HEK293 (cell line): ENCODE measurements around the gene HHAT.

Source experiments
- GLI2 ChIP-seq: fragments of 450-650 bp; formaldehyde crosslinking; IDR thresholded peaks from 2 replicates; pipeline ENCODE4; 2017; ENCODE audit warnings: missing biosample characterization, missing genetic modification characterization, low read depth, borderline replicate concordance
- OSR2 ChIP-seq: fragments of 450-650 bp; formaldehyde crosslinking; IDR thresholded peaks from 2 replicates; pipeline ENCODE4 v1.5.1; 2016; ENCODE audit warnings: missing biosample characterization, missing genetic modification characterization
- OVOL3 ChIP-seq: fragments of 450-650 bp; formaldehyde crosslinking; IDR thresholded peaks from 2 replicates; pipeline ENCODE4 v1.5.1; 2016; ENCODE audit warnings: missing biosample characterization, missing genetic modification characterization
- RBAK ChIP-seq: fragments of 450-650 bp; formaldehyde crosslinking; IDR thresholded peaks from 2 replicates; pipeline ENCODE4 v1.5.1; 2016; ENCODE audit warnings: missing biosample characterization, missing genetic modification characterization
- SP3 ChIP-seq: fragments of 450-650 bp; formaldehyde crosslinking; IDR thresholded peaks from 2 replicates; pipeline ENCODE4 v1.5.1; 2016; ENCODE audit warnings: missing biosample characterization, missing genetic modification characterization
- SP7 ChIP-seq: fragments of 450-650 bp; formaldehyde crosslinking; IDR thresholded peaks from 2 replicates; pipeline ENCODE4 v1.5.1; 2016; ENCODE audit warnings: missing biosample characterization, missing genetic modification characterization
- ZBTB1 ChIP-seq: fragments of 450-650 bp; formaldehyde crosslinking; IDR thresholded peaks from 2 replicates; pipeline ENCODE4 v1.5.1; 2016; ENCODE audit warnings: missing biosample characterization, missing genetic modification characterization
- ZBTB17 ChIP-seq: fragments of 450-650 bp; formaldehyde crosslinking; IDR thresholded peaks from 2 replicates; pipeline ENCODE4 v1.5.1; 2016; ENCODE audit warnings: missing biosample characterization, missing genetic modification characterization
- ZFP69B ChIP-seq: fragments of 450-650 bp; formaldehyde crosslinking; IDR thresholded peaks from 2 replicates; pipeline ENCODE4 v1.5.1; 2016; ENCODE audit warnings: missing biosample characterization, missing genetic modification characterization
- ZNF23 ChIP-seq: fragments of 450-650 bp; formaldehyde crosslinking; IDR thresholded peaks from 2 replicates; pipeline ENCODE4 v1.5.1; 2016; ENCODE audit warnings: missing biosample characterization, missing genetic modification characterization, borderline replicate concordance
- ZNF324 ChIP-seq: fragments of 450-650 bp; formaldehyde crosslinking; IDR thresholded peaks from 2 replicates; pipeline ENCODE4 v1.5.1; 2016; ENCODE audit warnings: missing biosample characterization, missing genetic modification characterization
- ZNF366 ChIP-seq: fragments of 450-650 bp; formaldehyde crosslinking; conservative IDR thresholded peaks from 2 replicates; pipeline ENCODE4 v1.5.1; 2016; ENCODE audit warnings: missing biosample characterization, missing genetic modification characterization
- ZNF391 ChIP-seq: fragments of 450-650 bp; formaldehyde crosslinking; IDR thresholded peaks from 2 replicates; pipeline ENCODE4 v1.5.1; 2016; ENCODE audit warnings: low read depth, missing biosample characterization, missing genetic modification characterization, borderline replicate concordance
- ZNF48 ChIP-seq: fragments of 450-650 bp; formaldehyde crosslinking; IDR thresholded peaks from 2 replicates; pipeline ENCODE4 v1.5.1; 2016; ENCODE audit warnings: missing biosample characterization, missing genetic modification characterization
- ZNF558 ChIP-seq: fragments of 450-650 bp; formaldehyde crosslinking; IDR thresholded peaks from 2 replicates; pipeline ENCODE4 v1.5.1; 2016; ENCODE audit warnings: missing biosample characterization, missing genetic modification characterization
- ZNF664 ChIP-seq: fragments of 450-650 bp; formaldehyde crosslinking; IDR thresholded peaks from 2 replicates; pipeline ENCODE4 v1.5.1; 2016; ENCODE audit warnings: missing biosample characterization, missing genetic modification characterization
- ZNF843 ChIP-seq: fragments of 450-650 bp; formaldehyde crosslinking; IDR thresholded peaks from 2 replicates; pipeline ENCODE4 v1.5.1; 2016; ENCODE audit warnings: missing biosample characterization, missing genetic modification characterization
- TF ChIP-seq, protein P1 (sequence below): fragments of 450-650 bp; formaldehyde crosslinking; IDR thresholded peaks from 2 replicates; pipeline ENCODE4 v1.5.1; 2016; ENCODE audit warnings: missing biosample characterization, missing genetic modification characterization
- TF ChIP-seq, protein P2 (sequence below): fragments of 450-650 bp; formaldehyde crosslinking; IDR thresholded peaks from 2 replicates; pipeline ENCODE4 v1.5.1; 2016; ENCODE audit warnings: missing biosample characterization, missing genetic modification characterization
- TF ChIP-seq, protein P3 (sequence below): fragments of 450-650 bp; formaldehyde crosslinking; IDR thresholded peaks from 2 replicates; pipeline ENCODE4 v1.5.1; 2016; ENCODE audit warnings: missing biosample characterization, missing genetic modification characterization
- TF ChIP-seq, protein P4 (sequence below): fragments of 450-650 bp; formaldehyde crosslinking; IDR thresholded peaks from 2 replicates; pipeline ENCODE4 v1.5.1; 2016; ENCODE audit warnings: missing biosample characterization, missing genetic modification characterization
- TF ChIP-seq, protein P5 (sequence below): fragments of 450-650 bp; formaldehyde crosslinking; IDR thresholded peaks from 2 replicates; pipeline ENCODE4 v1.5.1; 2016; ENCODE audit warnings: missing biosample characterization, missing genetic modification characterization, borderline replicate concordance
- TF ChIP-seq, protein P6 (sequence below): fragments of 450-650 bp; formaldehyde crosslinking; IDR thresholded peaks from 2 replicates; pipeline ENCODE4 v1.5.1; 2016; ENCODE audit warnings: missing biosample characterization, missing genetic modification characterization
- TF ChIP-seq, protein P7 (sequence below): fragments of 450-650 bp; formaldehyde crosslinking; IDR thresholded peaks from 2 replicates; pipeline ENCODE4 v1.5.1; 2017; ENCODE audit warnings: missing biosample characterization, missing genetic modification characterization

Gene HHAT

DNA sequence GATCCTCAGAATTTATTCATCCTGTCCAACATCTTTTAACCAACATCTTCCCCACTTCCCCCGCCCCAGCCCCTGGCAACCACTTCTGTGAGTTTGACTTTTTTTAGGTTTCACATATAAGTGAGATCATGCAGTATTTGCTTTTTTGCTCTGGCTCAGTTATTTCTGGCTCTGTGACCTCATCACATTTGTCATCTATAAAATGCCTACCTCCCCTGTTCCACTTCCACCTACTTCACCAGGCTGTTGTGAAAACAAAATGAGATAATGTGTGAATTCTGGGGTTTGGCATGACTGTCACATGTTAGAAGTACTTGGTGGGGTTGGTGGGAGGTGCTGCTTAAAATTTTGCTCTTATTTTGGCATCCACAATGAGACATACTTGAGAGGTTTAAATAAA, 18.4 kb downstream of the HHAT start (continued):
- TF ChIP-seq, protein P1, sequence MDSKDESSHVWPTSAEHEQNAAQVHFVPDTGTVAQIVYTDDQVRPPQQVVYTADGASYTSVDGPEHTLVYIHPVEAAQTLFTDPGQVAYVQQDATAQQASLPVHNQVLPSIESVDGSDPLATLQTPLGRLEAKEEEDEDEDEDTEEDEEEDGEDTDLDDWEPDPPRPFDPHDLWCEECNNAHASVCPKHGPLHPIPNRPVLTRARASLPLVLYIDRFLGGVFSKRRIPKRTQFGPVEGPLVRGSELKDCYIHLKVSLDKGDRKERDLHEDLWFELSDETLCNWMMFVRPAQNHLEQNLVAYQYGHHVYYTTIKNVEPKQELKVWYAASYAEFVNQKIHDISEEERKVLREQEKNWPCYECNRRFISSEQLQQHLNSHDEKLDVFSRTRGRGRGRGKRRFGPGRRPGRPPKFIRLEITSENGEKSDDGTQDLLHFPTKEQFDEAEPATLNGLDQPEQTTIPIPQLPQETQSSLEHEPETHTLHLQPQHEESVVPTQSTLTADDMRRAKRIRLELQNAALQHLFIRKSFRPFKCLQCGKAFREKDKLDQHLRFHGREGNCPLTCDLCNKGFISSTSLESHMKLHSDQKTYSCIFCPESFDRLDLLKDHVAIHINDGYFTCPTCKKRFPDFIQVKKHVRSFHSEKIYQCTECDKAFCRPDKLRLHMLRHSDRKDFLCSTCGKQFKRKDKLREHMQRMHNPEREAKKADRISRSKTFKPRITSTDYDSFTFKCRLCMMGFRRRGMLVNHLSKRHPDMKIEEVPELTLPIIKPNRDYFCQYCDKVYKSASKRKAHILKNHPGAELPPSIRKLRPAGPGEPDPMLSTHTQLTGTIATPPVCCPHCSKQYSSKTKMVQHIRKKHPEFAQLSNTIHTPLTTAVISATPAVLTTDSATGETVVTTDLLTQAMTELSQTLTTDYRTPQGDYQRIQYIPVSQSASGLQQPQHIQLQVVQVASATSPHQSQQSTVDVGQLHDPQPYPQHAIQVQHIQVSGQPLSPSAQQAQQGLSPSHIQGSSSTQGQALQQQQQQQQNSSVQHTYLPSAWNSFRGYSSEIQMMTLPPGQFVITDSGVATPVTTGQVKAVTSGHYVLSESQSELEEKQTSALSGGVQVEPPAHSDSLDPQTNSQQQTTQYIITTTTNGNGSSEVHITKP (tag by site-specific recombination), result peak; percentile 45; the same call in 1 of the 2 replicates
- peak; percentile 58; the same call in 1 of the 2 replicates for TF ChIP-seq OSR2 (tag by site-specific recombination)
- TF ChIP-seq, protein P2, sequence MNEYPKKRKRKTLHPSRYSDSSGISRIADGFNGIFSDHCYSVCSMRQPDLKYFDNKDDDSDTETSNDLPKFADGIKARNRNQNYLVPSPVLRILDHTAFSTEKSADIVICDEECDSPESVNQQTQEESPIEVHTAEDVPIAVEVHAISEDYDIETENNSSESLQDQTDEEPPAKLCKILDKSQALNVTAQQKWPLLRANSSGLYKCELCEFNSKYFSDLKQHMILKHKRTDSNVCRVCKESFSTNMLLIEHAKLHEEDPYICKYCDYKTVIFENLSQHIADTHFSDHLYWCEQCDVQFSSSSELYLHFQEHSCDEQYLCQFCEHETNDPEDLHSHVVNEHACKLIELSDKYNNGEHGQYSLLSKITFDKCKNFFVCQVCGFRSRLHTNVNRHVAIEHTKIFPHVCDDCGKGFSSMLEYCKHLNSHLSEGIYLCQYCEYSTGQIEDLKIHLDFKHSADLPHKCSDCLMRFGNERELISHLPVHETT, result peak; percentile 88; the same call in 1 of the 2 replicates
- peak; percentile 97 for TF ChIP-seq ZNF366 (tag by site-specific recombination)
- TF ChIP-seq SP7, result peak; percentile 82
- 0 out of 2 replicates have a peak, but pooled peaks have one; percentile 75 for TF ChIP-seq ZNF391 (tag by site-specific recombination)
- TF ChIP-seq, protein P3, sequence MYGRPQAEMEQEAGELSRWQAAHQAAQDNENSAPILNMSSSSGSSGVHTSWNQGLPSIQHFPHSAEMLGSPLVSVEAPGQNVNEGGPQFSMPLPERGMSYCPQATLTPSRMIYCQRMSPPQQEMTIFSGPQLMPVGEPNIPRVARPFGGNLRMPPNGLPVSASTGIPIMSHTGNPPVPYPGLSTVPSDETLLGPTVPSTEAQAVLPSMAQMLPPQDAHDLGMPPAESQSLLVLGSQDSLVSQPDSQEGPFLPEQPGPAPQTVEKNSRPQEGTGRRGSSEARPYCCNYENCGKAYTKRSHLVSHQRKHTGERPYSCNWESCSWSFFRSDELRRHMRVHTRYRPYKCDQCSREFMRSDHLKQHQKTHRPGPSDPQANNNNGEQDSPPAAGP (tag by site-specific recombination), result peak; percentile 43; the same call in 1 of the 2 replicates
- TF ChIP-seq ZNF23 (tag by site-specific recombination), result no peak
- TF ChIP-seq ZFP69B, result 0 out of 2 replicates have a peak, but pooled peaks have one; percentile 52
- TF ChIP-seq ZBTB17 (tag by site-specific recombination), result peak; percentile 63
- TF ChIP-seq GLI2, result no peak
- TF ChIP-seq ZBTB1, result no peak
- TF ChIP-seq ZNF558, result peak; percentile 77
- TF ChIP-seq, protein P4, sequence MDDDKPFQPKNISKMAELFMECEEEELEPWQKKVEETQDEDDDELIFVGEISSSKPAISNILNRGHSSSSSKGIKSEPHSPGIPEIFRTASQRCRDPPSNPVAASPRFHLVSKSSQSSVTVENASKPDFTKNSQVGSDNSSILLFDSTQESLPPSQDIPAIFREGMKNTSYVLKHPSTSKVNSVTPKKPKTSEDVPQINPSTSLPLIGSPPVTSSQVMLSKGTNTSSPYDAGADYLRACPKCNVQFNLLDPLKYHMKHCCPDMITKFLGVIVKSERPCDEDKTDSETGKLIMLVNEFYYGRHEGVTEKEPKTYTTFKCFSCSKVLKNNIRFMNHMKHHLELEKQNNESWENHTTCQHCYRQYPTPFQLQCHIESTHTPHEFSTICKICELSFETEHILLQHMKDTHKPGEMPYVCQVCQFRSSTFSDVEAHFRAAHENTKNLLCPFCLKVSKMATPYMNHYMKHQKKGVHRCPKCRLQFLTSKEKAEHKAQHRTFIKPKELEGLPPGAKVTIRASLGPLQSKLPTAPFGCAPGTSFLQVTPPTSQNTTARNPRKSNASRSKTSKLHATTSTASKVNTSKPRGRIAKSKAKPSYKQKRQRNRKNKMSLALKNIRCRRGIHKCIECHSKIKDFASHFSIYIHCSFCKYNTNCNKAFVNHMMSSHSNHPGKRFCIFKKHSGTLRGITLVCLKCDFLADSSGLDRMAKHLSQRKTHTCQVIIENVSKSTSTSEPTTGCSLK (tag by site-specific recombination), result no peak
- no peak for TF ChIP-seq RBAK (tag by site-specific recombination)
- TF ChIP-seq, protein P5, sequence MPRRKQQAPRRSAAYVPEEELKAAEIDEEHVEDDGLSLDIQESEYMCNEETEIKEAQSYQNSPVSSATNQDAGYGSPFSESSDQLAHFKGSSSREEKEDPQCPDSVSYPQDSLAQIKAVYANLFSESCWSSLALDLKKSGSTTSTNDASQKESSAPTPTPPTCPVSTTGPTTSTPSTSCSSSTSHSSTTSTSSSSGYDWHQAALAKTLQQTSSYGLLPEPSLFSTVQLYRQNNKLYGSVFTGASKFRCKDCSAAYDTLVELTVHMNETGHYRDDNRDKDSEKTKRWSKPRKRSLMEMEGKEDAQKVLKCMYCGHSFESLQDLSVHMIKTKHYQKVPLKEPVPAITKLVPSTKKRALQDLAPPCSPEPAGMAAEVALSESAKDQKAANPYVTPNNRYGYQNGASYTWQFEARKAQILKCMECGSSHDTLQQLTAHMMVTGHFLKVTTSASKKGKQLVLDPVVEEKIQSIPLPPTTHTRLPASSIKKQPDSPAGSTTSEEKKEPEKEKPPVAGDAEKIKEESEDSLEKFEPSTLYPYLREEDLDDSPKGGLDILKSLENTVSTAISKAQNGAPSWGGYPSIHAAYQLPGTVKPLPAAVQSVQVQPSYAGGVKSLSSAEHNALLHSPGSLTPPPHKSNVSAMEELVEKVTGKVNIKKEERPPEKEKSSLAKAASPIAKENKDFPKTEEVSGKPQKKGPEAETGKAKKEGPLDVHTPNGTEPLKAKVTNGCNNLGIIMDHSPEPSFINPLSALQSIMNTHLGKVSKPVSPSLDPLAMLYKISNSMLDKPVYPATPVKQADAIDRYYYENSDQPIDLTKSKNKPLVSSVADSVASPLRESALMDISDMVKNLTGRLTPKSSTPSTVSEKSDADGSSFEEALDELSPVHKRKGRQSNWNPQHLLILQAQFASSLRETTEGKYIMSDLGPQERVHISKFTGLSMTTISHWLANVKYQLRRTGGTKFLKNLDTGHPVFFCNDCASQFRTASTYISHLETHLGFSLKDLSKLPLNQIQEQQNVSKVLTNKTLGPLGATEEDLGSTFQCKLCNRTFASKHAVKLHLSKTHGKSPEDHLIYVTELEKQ (tag by site-specific recombination), result peak; percentile 56; the same call in 1 of the 2 replicates
- peak; percentile 85; the same call in 1 of the 2 replicates for TF ChIP-seq ZNF324 (tag by site-specific recombination)
- TF ChIP-seq, protein P6, sequence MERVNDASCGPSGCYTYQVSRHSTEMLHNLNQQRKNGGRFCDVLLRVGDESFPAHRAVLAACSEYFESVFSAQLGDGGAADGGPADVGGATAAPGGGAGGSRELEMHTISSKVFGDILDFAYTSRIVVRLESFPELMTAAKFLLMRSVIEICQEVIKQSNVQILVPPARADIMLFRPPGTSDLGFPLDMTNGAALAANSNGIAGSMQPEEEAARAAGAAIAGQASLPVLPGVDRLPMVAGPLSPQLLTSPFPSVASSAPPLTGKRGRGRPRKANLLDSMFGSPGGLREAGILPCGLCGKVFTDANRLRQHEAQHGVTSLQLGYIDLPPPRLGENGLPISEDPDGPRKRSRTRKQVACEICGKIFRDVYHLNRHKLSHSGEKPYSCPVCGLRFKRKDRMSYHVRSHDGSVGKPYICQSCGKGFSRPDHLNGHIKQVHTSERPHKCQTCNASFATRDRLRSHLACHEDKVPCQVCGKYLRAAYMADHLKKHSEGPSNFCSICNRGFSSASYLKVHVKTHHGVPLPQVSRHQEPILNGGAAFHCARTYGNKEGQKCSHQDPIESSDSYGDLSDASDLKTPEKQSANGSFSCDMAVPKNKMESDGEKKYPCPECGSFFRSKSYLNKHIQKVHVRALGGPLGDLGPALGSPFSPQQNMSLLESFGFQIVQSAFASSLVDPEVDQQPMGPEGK (tag by site-specific recombination), result peak; percentile 69
- peak; percentile 98 for TF ChIP-seq ZNF664 (tag by site-specific recombination)
- TF ChIP-seq, protein P7, sequence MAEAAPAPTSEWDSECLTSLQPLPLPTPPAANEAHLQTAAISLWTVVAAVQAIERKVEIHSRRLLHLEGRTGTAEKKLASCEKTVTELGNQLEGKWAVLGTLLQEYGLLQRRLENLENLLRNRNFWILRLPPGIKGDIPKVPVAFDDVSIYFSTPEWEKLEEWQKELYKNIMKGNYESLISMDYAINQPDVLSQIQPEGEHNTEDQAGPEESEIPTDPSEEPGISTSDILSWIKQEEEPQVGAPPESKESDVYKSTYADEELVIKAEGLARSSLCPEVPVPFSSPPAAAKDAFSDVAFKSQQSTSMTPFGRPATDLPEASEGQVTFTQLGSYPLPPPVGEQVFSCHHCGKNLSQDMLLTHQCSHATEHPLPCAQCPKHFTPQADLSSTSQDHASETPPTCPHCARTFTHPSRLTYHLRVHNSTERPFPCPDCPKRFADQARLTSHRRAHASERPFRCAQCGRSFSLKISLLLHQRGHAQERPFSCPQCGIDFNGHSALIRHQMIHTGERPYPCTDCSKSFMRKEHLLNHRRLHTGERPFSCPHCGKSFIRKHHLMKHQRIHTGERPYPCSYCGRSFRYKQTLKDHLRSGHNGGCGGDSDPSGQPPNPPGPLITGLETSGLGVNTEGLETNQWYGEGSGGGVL (tag by site-specific recombination), result peak; percentile 92
- peak; percentile 33; the same call in 1 of the 2 replicates for TF ChIP-seq SP3
- peak; percentile 79; the same call in 1 of the 2 replicates for TF ChIP-seq ZNF843 (tag by site-specific recombination)
- TF ChIP-seq ZNF48 (tag by site-specific recombination), result no peak
- TF ChIP-seq OVOL3 (tag by site-specific recombination), result no peak
